22Rv1 (cell line): ENCODE measurements around the gene TOMM22.

ENCODE experiments used
- H3K27ac ChIP-seq: fragments of 450-650 bp; 2 replicates; pipeline ENCODE4 v1.5.1; 2017
- ZFX ChIP-seq: fragments of 450-650 bp; IDR thresholded peaks from 2 replicates; pipeline ENCODE4 v1.6.1; 2017; ENCODE audit warnings: antibody characterized with exemption, borderline replicate concordance
- TF ChIP-seq, protein P1 (sequence below): fragments of 450-650 bp; IDR thresholded peaks from 2 replicates; pipeline ENCODE4 v1.5.1; 2017; ENCODE audit warnings: mild to moderate bottlenecking

TOMM22 gene

DNA sequence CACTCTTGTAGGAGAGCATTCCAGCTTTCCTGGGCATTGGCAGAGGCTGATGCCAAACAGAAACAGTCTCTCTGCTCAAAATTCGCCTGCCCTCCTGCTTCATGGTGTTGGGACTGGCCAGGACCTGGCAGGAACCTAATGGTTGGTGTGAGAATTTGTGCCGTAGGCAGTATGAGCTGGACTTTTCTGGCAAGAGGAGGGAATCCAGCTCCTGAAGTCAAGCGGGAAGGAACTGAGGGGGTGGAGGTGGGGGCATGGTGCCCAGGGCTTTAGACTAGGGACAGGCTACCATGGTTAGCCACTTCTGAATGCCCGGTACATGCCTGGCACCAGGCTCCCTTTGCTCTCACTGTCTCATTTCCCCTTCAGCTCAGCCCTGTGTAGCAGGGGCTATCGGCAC is 6.9 kb upstream of the TOMM22 start:
- TF ChIP-seq, protein P1, sequence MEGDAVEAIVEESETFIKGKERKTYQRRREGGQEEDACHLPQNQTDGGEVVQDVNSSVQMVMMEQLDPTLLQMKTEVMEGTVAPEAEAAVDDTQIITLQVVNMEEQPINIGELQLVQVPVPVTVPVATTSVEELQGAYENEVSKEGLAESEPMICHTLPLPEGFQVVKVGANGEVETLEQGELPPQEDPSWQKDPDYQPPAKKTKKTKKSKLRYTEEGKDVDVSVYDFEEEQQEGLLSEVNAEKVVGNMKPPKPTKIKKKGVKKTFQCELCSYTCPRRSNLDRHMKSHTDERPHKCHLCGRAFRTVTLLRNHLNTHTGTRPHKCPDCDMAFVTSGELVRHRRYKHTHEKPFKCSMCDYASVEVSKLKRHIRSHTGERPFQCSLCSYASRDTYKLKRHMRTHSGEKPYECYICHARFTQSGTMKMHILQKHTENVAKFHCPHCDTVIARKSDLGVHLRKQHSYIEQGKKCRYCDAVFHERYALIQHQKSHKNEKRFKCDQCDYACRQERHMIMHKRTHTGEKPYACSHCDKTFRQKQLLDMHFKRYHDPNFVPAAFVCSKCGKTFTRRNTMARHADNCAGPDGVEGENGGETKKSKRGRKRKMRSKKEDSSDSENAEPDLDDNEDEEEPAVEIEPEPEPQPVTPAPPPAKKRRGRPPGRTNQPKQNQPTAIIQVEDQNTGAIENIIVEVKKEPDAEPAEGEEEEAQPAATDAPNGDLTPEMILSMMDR: no peak
- TF ChIP-seq ZFX: no peak

DNA sequence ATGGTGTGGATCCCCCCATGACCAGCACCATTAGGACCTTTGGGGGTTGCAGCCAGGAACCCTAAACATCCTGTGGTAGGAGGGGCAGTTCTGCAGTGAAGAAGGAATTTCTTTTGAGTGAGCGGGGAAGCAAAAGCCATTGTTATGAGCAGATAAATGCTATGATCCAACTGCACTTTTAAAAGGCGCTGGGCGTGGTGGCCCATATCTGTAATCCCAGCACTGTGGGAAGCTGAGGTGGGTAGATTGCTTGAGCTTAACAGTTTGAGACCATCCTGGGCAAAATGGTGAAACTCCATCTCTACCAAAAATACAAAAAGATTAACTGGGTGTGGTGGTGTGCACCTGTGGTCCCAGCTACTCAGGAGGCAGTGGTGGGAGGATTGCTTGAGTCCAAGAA is 5.9 kb upstream of the TOMM22 start:
- H3K27ac ChIP-seq: no peak overlapping the region
- no peak for TF ChIP-seq ZFX
- TF ChIP-seq, protein P1: no peak

More for the DNA sequence above, 6.9 kb upstream of the TOMM22 start:
- no peak overlapping the region for H3K27ac ChIP-seq

DNA sequence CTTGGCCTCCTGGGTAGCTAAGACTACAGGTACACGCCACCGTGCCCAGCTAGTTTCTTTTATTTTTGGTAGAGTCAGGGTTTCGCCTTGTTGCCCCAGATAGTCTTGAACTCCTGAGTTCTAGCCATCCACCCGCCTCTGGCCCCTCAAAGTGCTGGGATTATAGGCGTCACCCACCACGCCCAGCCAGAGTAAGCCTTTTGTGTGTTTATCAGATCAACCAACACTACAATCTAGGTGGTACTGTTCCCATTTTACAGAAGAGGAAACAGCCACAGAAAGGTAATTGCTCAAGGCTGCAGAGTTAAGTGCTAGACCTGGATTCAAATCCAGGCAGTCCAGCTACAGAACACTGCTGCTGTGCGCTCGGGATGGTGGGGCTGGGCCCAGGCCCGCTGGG is 3.1 kb downstream of the TOMM22 start:
- TF ChIP-seq ZFX: no peak
- TF ChIP-seq, protein P1: no peak
- no peak overlapping the region for H3K27ac ChIP-seq

DNA sequence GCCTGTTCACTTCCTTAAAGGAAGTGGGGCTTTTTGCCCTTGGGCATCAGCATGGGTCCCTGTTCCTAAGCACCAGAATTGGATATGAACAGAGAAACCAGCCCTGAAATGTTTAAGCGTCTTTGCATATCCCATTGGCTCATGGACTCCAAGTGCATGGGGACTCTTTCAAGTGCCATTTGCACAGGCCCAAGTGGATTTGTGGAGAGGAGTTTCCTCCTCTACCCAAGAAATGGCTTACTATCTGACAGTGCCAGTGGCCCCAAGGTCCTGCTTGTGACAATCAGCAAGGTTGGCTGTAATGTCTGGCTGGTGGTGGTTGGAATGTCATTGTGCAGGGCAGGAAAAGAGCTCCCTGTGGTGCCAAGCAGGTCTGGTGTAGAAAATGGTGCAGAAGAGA is 4.0 kb downstream of the TOMM22 start:
- no peak for TF ChIP-seq ZFX
- TF ChIP-seq, protein P1: no peak
- no peak overlapping the region for H3K27ac ChIP-seq

DNA sequence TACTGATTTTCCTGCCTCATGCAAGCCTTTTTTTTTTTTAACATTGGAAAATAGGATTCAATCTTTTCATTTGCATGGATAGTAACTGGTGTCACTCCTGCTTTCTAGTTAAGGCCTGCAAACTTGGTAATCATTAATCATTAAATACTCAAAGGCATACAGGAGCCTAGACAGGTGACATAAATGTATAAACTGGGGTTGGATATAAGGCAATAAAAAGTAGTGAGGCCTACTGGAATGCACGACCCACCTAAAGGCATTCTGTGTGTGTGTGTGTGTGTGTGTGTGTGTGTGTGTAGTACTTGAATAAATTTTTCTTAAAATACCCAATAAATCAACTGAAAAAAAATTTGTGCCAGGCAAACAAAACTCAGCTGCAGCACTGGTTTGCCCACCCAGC is 7.9 kb downstream of the TOMM22 start:
- H3K27ac ChIP-seq: no peak overlapping the region
- TF ChIP-seq, protein P1: no peak
- TF ChIP-seq ZFX: no peak

DNA sequence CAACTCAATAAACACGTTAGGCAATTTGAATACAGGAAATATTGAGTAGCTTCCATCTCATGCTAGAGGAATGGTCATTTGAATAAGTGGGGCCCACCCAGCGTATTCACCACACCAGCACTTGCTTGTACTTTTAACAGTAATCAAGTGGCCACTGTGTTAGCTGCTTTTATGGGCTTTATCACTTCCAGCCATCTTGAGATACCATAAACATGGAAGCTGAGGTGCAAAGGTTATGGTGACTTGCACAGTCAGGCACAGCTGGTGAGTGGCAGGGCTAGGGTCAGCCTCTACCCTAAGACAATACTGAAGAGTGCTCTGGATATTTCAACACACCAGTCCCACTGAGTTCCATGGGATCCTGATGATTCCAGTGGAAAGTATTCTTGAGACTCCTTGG is 12.3 kb downstream of the TOMM22 start:
- H3K27ac ChIP-seq: peak overlapping the region; percentile 47; the same call in 1 of the 2 replicates
- TF ChIP-seq, protein P1: no peak
- no peak for TF ChIP-seq ZFX

DNA sequence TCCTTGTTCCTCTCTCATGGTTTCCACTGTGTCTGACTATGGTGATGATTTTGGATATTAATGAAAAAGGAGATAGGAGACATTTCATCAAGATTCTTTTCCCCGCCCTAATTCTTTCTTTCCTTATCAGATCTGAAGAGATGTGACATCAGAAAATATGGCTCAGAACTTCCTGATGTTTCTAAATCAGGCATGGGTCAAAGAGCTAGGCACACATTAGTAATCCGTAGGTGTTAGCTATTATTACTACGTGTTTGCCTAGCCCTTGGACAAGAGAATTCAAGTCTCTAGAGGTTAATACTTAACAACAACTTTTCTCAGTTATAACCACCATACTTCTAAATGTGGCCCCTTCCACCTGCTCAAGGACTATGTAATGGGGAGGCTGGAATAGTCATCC is 13.2 kb downstream of the TOMM22 start:
- peak overlapping the region; percentile 47 for H3K27ac ChIP-seq

More for the DNA sequence above, 13.2 kb downstream of the TOMM22 start:
- TF ChIP-seq, protein P1: no peak
- no peak for TF ChIP-seq ZFX
